ENCODE results near the gene SPATS2.

Gene SPATS2

GRCh38 chr12:49335955-49336644, 31.2 kb upstream of the SPATS2 start:
- DNase-seq (ENCODE audit: low spot score) = no peak

GRCh38 chr12:49336645-49337584, 30.3 kb upstream of the SPATS2 start, which contains the start of gene C1QL4:
Gene C1QL4, minus strand, starts transcription at chr12:49337188. Its CDS starts 711 bp downstream, at chr12:49336477.
- peak; percentile 87 for DNase-seq (ENCODE audit: low spot score)

GRCh38 chr12:49338830-49339463, 28.3 kb upstream of the SPATS2 start:
- no peak for DNase-seq (ENCODE audit: low spot score)

- DNase-seq (ENCODE audit: low spot score) = no peak
These were observed 27.8 kb upstream of the SPATS2 start for GRCh38 chr12:49339464-49339861.

GRCh38 chr12:49340095-49340870, 27.0 kb upstream of the SPATS2 start:
- DNase-seq (ENCODE audit: low spot score) = no peak

- no peak for DNase-seq (ENCODE audit: low spot score)
These were observed 26.1 kb upstream of the SPATS2 start for GRCh38 chr12:49340971-49341776.

GRCh38 chr12:49341777-49342065, 25.5 kb upstream of the SPATS2 start:
- DNase-seq (ENCODE audit: low spot score) = no peak

- peak; percentile 74 for DNase-seq (ENCODE audit: low spot score)
These were observed 25.0 kb upstream of the SPATS2 start for GRCh38 chr12:49342066-49342913.

- DNase-seq (ENCODE audit: low spot score) = peak; percentile 35
These were observed 24.1 kb upstream of the SPATS2 start for GRCh38 chr12:49342914-49343731.

- DNase-seq (ENCODE audit: low spot score) = no peak
These were observed 22.7 kb upstream of the SPATS2 start for GRCh38 chr12:49344486-49345050.

GRCh38 chr12:49345051-49345824, 22.0 kb upstream of the SPATS2 start:
- no peak for DNase-seq (ENCODE audit: low spot score)

GRCh38 chr12:49345825-49346658, 21.2 kb upstream of the SPATS2 start:
- DNase-seq (ENCODE audit: low spot score) = no peak

GRCh38 chr12:49346659-49347310, 20.5 kb upstream of the SPATS2 start, which contains the start of gene DNAJC22:
Gene DNAJC22, plus strand, starts transcription at chr12:49346888. Its CDS starts 1,985 bp downstream, at chr12:49348873.
- no peak for DNase-seq (ENCODE audit: low spot score)

- peak; percentile 78 for DNase-seq (ENCODE audit: low spot score)
These were observed 19.7 kb upstream of the SPATS2 start for GRCh38 chr12:49347311-49348193.

- no peak for DNase-seq (ENCODE audit: low spot score)
These were observed 18.5 kb upstream of the SPATS2 start for GRCh38 chr12:49348781-49349180.

GRCh38 chr12:49349266-49349665, 18.0 kb upstream of the SPATS2 start:
- no peak for DNase-seq (ENCODE audit: low spot score)

Measured in CD4-positive, alpha-beta T cell treated with Interleukin-2 at 100 ng/mL for 4 hours (primary cell).